GM18909 (cell line): Measurements from ENCODE around the gene TRABD2B.

Experiments
- ATAC-seq: cut with Tn5 transposase; IDR thresholded peaks from one replicate; pipeline ENCODE4 v1.9.1; 2021; ENCODE audit warnings: mild to moderate bottlenecking; ENCODE audit not compliant: unreplicated experiment, poor library complexity

TRABD2B gene

DNA sequence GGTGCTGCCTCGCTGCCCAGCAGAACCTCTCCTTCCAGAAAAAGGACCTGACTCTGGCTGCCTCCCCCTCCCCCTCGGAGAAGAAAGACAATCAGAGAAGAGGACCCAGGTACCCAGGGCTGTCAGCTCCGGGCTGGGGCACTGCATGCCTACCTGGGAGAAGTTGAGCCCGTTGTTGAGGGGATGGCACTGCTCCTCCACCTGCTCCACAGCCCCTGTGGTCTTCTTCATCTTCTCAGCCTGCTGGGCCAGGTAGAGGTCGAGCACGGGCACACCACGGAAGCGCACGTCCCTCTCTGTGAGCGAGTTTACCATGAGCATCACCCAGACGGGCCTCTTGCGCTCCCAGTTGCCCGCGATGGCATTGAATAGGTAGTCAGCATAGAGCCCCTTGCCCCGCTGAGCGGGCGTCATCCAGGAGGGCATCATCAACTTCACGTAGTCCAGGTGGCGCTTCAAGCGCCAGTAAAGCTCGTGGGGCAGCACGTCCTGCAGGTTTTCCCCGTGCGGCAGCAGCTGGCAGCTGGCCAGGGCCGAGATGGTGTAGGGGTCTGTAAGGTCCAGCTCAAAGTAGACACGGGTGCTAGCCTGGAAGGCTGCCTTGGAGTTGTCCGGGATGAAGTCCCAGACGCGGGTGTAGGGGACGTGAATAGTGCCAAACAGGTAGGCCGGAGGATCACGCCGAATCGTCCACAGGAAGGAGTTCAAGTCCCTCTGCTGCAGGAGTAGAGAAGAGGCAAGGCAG, 3.1 kb downstream of the TRABD2B start:
- ATAC-seq, result no peak

DNA sequence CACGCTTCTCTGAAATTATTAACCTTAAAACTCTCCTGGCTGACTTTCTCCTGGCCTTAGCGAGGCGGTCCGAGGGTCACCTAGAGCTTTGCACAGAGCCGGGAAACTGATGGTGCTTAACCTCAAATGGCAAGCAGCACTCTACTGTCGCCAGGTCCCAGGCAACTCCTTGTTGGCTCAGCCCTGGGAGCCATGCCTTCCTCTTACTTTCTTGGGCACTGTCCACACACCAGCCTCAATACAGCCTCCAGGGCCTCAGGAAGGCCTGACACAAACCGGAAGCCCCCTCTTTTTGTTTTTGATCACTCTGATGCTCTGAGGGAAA, 3.8 kb downstream of the TRABD2B start:
- no peak for ATAC-seq

DNA sequence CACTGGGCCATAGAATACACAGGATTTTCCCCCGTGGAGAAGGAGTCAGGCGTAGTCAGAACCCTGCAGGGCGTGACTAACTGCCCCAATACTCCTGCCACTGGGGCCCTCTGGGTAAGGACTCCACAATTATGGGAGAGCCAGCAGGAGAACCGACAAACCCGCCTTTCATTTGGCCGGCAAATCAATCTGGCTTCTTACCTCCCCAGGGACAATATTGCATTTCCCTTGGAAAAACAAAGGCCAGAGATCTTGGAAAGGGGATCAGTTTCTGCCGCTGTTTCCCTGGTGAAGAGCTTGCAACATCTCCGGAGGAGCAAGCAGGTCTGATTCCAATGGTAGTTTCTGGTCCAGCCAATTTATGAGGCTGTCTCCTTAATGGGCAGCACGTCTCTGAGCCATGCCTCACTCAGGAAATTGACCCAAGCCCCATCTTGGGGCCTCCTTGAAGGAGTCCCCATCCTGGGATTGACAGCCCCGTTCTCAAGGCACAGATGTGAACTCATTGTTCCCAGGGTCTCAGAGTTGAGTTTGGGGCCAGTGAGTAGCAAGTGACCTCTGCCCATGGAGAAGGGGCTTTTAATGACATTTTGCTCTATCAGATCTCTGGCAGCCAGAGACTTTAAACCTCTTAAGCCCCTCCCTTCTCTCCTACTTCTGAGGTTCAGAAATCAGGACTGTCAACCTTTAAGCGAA, 4.3 kb downstream of the TRABD2B start:
- no peak for ATAC-seq

DNA sequence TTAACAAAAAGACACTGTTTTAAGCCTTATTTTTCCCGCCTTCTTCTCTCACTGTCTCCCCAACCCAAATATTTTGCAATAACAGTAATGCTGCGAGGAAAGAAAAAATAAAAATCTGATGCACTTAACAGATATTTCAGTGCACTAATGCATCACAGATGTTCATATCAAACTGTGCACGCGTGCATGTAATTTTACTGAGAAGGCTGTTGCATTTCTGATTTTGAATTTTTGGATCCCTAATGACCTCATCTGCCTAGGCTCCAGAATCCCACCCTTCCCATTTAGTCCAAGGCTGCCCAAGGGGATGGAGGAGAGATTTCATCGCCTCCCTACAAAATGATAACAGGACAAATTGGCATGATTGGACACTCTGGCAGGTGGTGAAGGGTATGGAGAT, 5.5 kb downstream of the TRABD2B start:
- ATAC-seq, result no peak

DNA sequence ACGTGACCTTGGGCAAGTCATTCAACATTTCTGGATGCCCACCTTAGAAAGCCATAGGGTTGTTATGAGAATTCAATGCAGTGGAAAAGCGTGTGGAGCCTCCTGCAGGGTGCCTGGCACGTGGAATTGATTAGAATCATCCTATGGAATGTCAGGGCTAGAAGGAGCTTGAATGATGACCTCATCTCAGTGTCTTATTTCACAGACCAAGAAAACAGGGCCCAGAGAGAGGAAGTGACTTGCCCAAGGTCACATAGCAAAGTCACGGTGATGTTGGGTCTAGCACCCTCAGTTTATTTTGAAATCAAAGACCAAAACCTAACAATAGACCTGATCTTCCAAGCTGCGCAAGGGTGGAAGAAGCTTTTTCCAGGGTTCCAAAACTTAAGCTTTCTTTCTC, 6.0 kb downstream of the TRABD2B start:
- ATAC-seq, result no peak

DNA sequence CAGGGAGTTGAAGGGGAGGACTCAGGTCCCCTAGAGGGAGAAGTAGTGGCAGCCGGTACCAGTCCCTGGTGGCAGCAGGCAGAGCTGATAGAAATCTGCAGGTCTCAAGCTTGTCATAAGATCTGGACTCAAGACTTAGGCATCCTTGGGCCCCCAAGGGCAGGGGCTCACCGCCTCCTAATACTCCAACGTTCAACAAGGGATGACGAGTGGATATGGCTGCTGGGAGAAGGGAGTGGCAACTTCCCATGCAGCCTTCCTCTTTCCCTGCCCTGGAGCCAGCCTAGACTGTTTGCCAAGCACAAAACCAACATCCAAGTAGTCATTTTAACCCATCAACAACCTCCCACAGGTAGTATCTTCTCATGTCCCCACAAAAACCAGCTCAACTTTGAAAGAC, 6.9 kb downstream of the TRABD2B start:
- no peak for ATAC-seq

DNA sequence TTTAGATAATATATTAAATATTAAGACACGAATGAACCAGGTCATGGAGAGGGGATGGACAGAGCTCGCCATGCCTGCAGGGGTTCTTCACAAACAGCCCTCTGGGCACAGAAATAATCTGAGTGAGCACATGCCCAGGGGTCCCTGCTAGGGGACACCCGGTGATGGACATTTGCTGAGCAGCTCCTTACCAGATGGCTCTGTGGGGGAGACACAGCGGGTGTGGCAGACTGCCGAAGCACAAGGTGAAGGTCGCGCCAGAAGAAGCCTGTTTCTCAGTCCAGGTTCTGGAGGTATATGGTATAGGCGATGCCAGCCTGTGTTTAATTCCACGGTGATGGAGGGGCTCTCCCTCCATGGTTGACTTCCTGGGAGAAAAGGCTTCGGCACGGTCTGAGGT, 9.6 kb downstream of the TRABD2B start:
- no peak for ATAC-seq

DNA sequence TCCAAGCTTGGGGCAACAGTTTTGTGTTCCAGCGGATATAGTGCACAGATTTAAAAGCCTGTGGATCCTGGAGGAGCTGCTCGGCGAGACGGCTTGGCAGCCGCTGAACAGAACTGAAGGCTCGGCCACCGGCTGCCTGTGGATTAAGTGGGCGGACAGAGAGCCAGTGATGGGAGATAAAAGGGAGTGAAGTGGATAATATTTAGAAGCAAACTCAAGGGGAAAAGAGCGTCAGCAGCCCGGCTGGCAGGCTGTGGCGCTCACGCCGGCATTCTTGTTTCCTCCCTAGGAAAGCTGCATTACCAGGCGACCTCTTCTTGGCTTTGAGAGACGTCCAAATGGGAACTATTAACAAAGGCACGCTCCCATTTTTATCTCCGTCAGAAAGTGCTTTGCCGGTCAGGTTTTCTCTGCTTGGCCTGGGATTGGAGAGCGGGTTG, 10.4 kb downstream of the TRABD2B start:
- no peak for ATAC-seq

DNA sequence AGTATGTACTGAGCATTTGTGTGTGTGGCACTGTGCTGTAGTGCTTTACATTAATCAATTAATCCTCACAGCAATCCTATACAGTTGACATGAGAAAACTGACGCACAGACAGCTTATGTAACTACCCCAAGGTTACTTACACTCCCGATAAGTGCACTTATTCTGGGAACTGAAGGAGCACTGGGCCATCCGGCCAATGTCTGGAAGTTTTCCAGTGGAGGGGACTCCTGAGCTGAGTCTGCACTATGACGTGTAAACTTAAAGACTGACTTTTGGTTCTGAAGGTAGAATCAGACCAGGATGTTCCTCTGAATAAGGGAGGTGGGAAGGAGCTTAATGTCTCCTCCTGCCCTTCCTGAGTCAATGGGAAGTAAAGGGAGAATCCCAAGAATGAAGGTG, 12.2 kb downstream of the TRABD2B start:
- no peak for ATAC-seq

DNA sequence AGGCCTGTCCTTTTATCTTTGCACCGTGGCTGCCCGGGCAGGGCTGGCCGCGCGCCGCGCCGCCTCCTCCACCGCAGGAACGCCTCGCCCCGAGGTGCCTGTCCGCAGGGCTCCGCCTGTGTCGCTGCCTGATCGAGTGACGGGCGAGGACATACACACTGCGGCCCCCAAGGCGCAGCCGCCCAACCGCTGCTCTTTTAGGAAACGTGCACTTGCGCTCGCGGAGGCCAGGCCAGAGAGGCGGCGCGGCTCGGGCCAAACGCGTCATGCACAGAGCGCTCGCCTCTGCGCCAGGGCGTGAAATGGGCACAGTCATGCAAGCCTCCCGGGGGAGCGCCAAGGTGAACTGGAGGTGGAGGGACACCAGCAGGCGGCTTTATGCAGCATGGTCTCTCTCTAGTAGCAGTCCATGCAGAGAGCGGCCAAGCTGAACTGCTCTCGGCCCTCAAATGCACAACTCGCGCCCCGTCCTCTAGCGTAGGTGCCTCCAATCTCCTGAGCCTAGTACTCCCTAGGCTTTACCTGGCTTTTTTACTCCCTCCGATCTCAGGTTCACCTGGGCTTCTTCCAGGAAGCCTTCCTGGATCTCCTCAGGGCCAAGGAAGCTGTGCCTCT, 12.9 kb downstream of the TRABD2B start:
- ATAC-seq, result no peak

DNA sequence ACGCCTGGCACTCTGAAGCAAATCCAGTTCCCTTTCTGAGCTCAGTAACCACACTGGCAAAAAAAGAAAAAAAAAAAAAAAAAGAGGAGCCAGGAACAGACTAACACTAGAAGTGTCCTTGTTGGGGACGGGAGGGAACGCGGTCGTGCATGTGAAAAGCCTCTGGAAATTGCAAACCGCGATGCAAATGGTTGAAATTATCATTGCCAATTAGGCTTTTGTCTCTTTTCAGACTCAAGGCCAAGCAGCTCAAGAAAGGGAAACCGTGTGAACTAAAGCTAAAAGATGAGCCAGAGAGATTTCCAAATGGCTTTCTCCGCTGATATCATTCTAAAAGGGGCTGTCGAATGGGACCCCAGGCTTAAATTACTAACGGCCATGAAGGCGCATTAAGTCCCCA, 13.5 kb downstream of the TRABD2B start:
- ATAC-seq, result no peak

DNA sequence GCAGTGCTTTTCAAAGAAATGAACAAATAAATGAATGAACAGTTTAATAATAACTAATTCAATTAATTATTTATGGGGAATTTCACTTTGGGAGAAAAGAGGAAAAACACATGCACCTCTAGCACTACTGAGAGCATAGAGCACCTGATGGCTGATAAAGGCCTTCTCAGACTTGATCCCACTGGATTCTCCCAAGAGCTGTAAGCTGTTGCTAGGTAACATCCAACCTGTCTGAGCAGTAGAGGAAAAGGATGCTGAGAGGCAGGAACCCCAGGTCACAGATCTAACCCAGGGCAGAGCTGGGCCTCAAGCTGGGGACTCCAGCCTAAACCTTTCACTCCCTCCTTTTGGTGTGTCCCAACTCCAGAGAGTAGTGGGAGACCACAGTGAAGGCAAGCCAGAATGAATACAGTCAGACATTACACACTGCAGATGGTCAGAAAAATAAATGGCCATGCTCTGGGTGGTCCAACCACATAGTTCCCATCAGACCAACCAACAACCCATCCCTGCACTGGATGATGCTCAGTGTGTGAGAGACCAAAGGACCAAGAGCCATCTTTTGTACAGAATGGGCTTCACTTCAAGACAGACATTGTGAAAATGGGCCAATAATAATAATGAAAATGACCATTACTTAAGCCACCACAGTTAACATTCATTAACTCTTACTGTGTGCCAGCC, 15.4 kb downstream of the TRABD2B start:
- ATAC-seq, result no peak

DNA sequence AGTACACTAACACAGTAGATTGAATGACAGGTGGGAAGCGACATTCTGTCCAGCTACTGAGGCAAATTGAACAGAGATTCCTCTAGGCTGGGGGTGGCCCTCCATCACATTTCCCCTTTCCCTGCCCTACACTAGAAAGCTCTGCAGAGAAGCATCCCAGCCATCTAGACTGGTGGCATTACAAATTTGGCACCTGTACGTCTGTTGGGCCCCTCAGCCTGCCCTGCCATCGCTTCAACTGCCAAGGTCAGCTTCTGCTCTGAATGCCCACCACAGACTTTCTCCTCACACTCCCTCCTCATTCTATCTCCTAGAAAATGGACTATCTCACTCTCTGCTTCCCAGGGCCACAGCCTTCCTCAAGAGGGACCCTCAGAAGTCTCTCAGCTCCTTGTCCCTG, 16.7 kb downstream of the TRABD2B start:
- no peak for ATAC-seq

DNA sequence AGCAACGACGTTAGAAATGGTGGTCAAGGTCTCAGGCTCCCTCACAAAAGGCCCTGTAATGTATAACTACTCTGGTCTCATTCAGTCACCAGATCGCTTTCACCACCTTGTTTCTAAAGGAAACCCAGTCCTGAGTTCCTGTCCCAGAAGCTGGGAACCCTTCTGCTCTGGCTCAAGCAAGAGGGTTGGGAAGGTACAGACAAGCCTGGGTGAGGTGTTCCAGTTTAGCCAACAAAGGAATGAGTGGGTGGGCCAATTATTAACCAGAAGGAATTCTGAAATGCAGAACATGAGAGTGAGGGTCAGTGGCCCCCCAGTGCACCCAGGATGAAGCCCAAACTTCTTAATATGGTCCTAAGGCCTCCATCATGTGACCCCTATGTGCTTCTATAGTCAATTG, 17.5 kb downstream of the TRABD2B start:
- ATAC-seq, result no peak

DNA sequence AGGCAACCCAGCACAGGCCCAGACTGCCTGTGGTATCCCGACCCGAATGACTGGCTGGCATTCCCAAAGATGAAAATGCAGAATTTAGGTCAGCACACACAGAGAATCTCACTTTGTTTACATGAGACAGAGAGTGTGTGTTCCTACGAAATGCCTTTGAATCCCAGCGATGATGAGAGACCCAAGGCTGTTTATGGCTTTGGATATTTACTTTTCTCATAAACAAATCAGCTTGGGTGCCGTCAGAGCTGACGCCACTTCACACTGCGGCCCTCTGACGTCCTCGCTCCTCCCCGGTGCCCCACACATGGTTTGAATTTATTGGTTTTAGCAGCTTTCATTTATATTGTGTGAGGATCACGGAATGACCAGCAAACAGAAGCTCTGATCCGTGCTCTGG, 18.7 kb downstream of the TRABD2B start:
- no peak for ATAC-seq

DNA sequence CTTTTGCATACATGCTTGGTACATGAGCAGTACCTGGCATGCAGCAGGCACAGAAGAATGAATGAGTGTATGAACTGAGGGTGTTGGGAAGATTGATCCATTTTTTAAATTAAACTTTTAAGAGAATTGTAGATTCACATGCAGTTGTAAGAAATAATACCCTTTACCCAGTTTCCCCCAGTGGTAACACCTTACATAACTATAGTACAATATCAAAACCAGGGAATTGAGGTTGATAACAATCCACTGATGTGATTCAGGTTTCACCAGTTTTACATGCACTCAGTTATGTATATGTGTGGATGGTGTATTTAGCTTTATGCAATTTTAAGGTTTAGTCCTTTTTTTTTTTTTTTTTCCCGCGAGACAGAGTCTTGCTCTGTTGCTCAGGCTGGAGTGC, 20.5 kb downstream of the TRABD2B start:
- ATAC-seq, result no peak

DNA sequence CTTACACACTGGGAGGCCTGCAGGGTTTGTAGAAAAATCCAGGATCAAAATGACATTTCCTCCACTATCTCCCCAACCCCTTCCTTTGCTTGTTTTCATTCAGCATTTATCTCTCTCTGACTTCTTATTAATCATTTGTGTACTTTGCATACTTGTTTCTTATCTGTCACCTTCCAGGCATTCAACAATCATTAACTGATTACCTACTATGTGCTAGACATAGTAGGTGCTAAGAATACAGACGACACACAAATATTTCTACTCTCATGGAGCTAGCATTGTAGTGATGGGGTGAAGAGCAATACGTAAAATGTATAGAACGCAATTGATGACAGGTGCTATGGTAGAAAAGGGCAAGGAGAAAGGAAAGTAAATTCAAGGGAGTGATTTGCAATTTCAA, 20.9 kb downstream of the TRABD2B start:
- ATAC-seq, result no peak

DNA sequence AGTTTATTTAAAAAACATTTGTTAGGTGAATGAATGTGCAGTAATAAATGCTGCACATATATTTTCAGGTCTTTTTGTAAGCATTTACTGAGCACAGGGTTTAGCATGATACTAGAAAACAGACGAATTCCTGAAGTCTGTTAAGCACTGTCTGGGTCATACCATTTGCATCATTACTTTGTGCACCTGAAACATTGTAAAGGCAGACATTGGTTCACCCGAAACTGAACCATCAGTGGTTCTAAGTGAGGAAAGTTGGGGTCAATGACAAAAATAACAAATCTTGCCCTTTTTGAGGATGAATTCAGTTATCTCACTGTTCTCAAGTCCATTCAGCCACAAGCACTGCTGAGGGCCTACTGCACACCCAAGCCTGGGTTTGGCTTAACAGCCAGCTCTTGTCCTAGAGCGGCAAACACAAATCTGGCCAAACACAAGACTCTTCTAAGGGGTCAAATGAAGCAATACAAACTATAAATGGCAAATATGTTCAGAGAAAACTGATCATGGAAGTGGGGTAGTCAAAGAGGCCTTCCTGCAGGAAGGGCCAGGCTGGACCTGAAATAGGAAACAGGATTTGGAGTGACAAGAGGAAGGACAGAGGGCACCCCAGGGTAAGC, 21.8 kb downstream of the TRABD2B start:
- ATAC-seq, result no peak

DNA sequence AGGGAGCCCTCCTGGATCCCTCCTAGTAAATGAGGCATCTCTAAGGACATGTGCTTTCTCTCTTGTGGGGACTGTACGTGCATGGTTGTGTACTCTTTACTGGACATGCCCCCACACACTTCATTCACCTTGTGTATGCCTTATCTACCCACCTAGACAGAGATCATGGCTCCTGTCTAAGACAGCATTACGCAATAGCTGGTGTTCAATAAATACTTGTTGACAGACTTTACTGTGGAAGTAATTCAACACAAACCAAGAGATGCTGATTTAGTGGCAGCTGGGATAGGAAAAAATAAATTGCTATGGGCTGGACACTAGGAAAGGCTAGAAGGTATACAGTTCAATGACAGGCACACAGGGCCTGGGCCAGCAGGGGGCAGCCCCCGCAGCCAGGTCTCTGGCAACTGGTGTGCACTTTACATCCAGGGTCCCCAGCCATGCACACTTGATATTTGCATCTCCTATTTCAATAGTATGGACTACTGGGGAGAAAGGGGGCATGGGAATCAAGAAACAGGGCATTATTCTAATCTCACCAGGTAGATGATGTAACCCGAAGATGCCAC, 24.2 kb downstream of the TRABD2B start:
- ATAC-seq, result no peak

DNA sequence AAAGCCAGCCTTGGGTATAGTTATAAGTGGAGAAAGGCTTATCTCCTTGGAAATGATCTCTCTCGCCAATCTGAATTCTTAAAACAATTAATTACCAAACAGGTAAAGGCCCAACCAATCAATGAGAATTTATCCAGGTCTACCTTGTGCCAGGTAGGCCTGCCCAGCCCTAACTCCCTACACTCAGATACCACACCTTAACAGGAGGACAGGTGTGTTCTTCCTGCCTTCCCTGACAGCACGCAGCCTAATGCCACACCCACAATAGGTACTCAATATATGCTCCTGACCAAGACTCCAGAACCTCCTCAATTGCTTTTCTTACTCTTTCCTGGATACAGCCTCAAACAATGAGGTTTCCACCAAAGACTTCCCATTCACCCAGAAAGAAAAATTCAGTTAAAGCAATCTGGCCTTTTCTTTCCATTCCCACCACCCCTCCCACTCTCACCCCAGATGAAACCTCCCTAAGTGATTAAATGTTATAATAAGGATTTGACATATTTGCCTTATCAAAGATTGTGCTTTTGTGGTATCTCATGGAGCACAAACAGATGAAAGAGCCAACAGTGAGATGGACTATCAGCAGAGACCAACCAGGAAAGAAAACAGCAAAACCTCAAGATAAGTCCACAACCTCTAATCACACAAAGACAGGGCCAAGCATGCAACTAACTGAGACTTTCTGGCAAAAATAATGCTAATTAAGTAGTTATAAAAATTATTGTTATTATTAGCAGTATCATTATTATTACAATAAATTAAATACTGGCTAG, 25.6 kb downstream of the TRABD2B start:
- ATAC-seq, result no peak
